B cell (primary cell): ENCODE data around the gene SH3RF3.

Experiments
- CTCF ChIP-seq: fragments of 200-600 bp; IDR thresholded peaks from one replicate; pipeline ENCODE4 v1.8.0; 2022; ENCODE audit warnings: antibody characterized with exemption, mild to moderate bottlenecking
- EZH2 ChIP-seq: IDR thresholded peaks from 2 replicates; pipeline ENCODE4 v1.6.1; 2012; ENCODE audit warnings: borderline replicate concordance, low read depth, mild to moderate bottlenecking, moderate library complexity, low read length; ENCODE audit not compliant: insufficient read depth, poor library complexity, severe bottlenecking

GRCh38 chr2:109493176-109493935 lies 364.4 kb downstream of the SH3RF3 start:
- TF ChIP-seq EZH2 (no peak), CTCF (no peak)
